ENCODE data around the gene UBE2S.

The UBE2S gene

DNA sequence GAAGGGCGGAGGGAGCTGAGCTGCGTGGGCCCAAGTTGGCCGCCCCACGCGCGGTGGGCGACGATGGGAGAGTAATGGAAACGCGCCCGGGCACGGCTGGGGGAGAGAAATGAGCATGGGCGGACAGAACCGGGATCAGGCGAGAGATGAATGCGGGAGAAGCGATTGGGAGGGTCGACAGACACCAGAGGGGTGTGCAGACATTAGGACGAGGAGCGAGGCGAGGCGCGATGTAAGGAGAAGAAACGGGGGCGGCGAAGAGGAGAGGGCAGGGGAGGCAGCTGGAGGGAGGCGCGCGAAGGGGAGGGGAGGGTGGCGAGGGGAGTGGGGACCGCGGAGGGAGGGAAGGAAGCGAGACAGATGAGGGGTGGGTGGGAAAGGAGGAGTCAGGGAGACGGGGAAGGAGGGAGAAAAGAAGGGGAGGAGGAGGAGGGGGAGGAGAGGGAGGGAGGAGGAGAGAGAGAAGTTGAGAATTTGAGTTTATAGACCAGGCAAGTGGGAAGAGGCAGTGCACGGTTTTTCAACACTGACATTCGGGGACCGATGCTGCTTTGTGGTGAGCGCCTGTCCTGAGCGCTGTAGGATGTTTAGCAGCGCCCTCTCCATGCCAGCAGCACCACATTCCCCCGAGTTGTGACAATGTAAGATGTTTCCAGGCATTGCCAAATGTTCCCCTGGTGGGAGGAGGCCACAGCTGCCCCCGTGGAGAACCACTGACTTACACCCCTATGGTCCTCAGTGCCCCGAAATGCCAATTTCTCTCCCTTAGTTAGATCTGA is 35.6 kb upstream of the UBE2S start, which contains the start of gene SHISA7:
SHISA7 (minus strand) TSS at position 256 of the 779 bp plus-strand sequence. CDS start 437 bp downstream, outside the sequence.
- TF ChIP-seq, protein P1, sequence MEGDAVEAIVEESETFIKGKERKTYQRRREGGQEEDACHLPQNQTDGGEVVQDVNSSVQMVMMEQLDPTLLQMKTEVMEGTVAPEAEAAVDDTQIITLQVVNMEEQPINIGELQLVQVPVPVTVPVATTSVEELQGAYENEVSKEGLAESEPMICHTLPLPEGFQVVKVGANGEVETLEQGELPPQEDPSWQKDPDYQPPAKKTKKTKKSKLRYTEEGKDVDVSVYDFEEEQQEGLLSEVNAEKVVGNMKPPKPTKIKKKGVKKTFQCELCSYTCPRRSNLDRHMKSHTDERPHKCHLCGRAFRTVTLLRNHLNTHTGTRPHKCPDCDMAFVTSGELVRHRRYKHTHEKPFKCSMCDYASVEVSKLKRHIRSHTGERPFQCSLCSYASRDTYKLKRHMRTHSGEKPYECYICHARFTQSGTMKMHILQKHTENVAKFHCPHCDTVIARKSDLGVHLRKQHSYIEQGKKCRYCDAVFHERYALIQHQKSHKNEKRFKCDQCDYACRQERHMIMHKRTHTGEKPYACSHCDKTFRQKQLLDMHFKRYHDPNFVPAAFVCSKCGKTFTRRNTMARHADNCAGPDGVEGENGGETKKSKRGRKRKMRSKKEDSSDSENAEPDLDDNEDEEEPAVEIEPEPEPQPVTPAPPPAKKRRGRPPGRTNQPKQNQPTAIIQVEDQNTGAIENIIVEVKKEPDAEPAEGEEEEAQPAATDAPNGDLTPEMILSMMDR (conservative IDR thresholded peaks at IDR 0.05; ENCODE audit: low read depth, low read length) = no peak
- DNase-seq (ENCODE audit: low read depth) = no peak
- no peak within 1 kb of the TSS for H3K4me3 ChIP-seq (ENCODE audit: low read depth, low read length)

DNA sequence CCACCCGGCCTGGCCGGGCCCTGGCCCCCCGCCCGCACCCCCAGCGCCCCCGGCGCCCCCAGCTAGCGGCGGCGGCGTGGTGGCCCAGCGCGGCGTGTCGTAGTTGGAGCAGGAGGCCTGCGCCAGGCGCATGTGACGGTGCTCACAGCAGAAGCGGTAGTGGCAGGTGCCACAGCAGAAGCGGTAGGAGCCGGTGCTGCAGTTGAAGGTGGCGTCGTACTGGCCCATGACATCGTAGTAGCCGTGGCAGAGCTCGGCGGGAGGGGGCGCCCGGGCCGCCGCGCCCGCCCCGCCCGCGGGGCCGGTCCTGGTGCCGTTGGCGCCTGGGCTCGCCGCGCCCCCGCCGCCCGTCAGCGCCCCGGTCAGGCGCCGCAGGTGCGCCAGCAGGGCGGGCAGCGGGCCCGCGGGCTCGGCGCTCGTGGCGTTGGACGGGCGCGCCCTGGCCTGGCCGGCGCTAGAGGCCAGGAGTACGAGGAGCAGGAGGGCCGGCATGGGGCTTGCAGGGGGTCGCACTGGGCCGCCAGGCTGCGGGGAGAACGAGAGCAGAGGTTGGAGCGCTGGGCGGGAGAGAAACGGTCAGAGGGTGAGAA is 34.9 kb upstream of the UBE2S start:
- no peak overlapping the region for H3K4me3 ChIP-seq (ENCODE audit: low read depth, low read length)
- no peak for DNase-seq (ENCODE audit: low read depth)
- TF ChIP-seq, protein P1 (conservative IDR thresholded peaks at IDR 0.05; ENCODE audit: low read depth, low read length) = no peak

DNA sequence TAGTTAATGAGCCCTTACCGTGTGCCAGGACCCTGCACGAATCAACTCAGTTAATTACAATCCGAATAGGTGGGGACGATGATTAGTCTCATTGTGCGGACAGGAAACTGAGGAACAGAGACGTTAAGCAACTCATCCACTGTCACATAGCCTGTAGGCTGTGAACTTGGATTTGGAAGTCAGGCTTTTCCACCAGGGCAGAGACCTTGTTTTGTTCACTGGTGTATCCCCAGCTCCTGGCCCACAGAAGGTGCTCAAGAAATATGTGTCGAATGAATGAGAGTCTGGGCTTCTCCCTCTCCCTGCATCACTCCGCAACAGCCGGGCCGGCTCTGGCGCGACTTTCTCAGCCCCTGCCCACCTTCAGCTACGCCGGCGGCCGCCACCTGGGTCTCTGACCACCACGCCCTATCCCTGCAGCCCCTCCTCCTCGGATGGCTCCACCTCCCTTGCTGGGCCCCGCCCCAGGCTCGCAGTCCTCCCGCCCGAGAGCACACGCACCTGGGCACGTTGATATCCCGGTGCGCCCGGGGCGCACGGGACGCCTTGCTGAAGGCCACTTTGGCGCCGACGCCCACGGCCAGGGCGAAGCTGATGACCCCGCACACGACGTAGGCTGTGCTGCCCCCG is 34.2 kb upstream of the UBE2S start:
- no peak for DNase-seq (ENCODE audit: low read depth)
- no peak overlapping the region for H3K4me3 ChIP-seq (ENCODE audit: low read depth, low read length)
- TF ChIP-seq, protein P1 (conservative IDR thresholded peaks at IDR 0.05; ENCODE audit: low read depth, low read length) = no peak

DNA sequence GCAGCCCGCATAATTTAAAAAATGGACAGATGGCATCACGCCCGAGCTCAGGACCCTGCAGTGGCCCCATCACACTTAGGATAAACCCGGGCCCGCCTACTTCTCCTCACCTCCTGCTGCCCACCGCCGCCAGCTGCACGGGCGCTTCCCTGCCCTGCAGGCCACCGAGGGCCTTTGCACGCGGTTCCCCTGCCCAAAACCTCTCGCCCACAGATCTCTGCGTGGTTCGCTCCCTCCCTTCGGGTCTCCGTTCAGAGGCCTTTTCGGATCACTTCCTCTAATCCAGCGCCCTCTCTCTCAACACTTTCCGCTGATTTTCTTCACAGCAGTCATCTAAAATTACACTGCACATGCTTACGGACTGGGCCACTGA is 33.7 kb upstream of the UBE2S start:
- no peak overlapping the region for H3K4me3 ChIP-seq (ENCODE audit: low read depth, low read length)
- TF ChIP-seq, protein P1 (conservative IDR thresholded peaks at IDR 0.05; ENCODE audit: low read depth, low read length) = no peak
- no peak for DNase-seq (ENCODE audit: low read depth)

DNA sequence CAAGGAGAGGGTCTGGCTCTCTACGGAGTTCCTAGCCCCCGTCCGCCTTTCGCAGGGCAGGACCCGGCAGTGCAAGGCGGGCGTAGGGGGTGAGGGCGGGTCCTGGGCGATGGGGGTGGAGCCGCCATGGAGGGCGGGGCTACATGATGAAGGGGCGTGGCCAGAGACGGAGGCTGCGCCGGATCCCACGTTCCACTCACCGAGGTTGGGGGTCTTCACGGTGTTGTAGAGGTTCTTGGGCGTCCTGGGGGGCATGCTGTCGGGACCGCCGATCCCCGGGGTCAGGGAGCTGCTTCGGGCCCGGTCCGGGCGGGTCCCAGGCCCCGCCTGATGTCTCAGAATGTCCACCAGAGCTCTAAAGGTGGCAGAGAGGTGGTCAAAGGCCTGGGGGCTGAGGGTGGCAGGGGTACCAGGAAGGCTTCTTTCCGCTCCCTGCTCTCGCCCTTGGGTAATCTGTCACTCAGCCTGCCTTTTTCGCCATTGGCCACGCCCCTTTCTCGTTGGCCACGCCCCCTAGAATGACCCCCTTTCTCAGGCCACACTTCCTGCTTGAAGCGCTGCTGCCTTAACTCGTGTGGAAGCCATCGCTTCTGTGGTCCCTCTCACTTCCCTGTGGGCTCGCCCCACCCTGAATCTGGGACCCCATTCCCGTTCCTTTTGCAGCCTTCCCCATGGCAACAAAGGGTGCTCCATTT is 33.0 kb upstream of the UBE2S start:
- DNase-seq (ENCODE audit: low read depth) = no peak
- TF ChIP-seq, protein P1 (conservative IDR thresholded peaks at IDR 0.05; ENCODE audit: low read depth, low read length) = no peak
- no peak overlapping the region for H3K4me3 ChIP-seq (ENCODE audit: low read depth, low read length)

DNA sequence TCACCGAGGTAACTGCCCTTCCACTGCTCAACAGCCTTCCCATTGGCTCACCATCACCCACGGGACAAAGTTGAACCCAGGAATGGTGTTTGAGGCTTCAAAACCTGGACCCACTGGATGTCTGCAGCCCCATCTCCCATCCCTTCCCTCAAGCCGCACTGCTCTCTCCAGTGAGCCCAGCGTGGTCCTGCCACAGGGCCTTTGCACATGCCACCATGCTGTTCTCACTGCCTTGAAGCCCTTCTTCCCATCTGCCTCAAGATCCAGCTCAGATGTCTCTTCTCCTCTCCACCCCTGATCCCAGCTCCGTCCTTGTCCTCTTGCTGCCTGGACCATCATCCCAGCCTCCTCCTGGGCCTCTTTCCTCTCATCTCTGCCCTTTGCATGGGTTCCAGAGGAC is 31.5 kb upstream of the UBE2S start:
- TF ChIP-seq, protein P1 (conservative IDR thresholded peaks at IDR 0.05; ENCODE audit: low read depth, low read length) = no peak
- DNase-seq (ENCODE audit: low read depth) = no peak
- H3K4me3 ChIP-seq (ENCODE audit: low read depth, low read length) = no peak overlapping the region
